KMS-11 (cell line): ENCODE measurements around the gene MACIR.

Experiments used
- H2AFZ ChIP-seq: fragments of 200-600 bp; sonication (generic); 2 replicates; pipeline ENCODE4 v1.6.1; 2016; ENCODE audit warnings: antibody characterized with exemption, mixed run types, low read depth
- H3K27ac ChIP-seq: fragments of 200-600 bp; sonication (generic); 2 replicates; pipeline ENCODE4 v1.6.1; 2016; ENCODE audit warnings: mild to moderate bottlenecking, mixed run types
- H3K27me3 ChIP-seq: fragments of 200-600 bp; sonication (generic); 2 replicates; pipeline ENCODE4 v1.6.1; 2017; ENCODE audit warnings: mild to moderate bottlenecking, low read depth, mixed run types, moderate library complexity; ENCODE audit not compliant: insufficient read depth
- H3K36me3 ChIP-seq: fragments of 200-600 bp; sonication (generic); 2 replicates; pipeline ENCODE4 v1.6.1; 2017; ENCODE audit warnings: mild to moderate bottlenecking, mixed run types; ENCODE audit not compliant: insufficient read depth
- H3K4me1 ChIP-seq: fragments of 200-600 bp; sonication (generic); 2 replicates; pipeline ENCODE4 v1.6.1; 2016; ENCODE audit warnings: mild to moderate bottlenecking, low read depth, mixed run types; ENCODE audit not compliant: poor library complexity, severe bottlenecking
- H3K4me2 ChIP-seq: fragments of 200-600 bp; sonication (generic); 2 replicates; pipeline ENCODE4 v1.7.0; 2016; ENCODE audit warnings: mild to moderate bottlenecking, mixed run types
- H3K4me3 ChIP-seq: fragments of 200-600 bp; sonication (generic); IDR thresholded peaks from 2 replicates; pipeline ENCODE4 v1.6.1; 2017; ENCODE audit warnings: low read depth, low read length, mixed read lengths; ENCODE audit not compliant: insufficient read depth
- H3K79me2 ChIP-seq: fragments of 200-600 bp; sonication (generic); 2 replicates; pipeline ENCODE4 v1.6.1; 2016; ENCODE audit warnings: low read depth, mixed run types; ENCODE audit not compliant: insufficient read depth
- H3K9ac ChIP-seq: fragments of 200-600 bp; sonication (generic); 2 replicates; pipeline ENCODE4 v1.6.1; 2016; ENCODE audit warnings: mild to moderate bottlenecking, mixed run types
- H4K20me1 ChIP-seq: fragments of 200-600 bp; sonication (generic); 2 replicates; pipeline ENCODE4 v1.6.1; 2016; ENCODE audit warnings: mild to moderate bottlenecking, mixed run types; ENCODE audit not compliant: insufficient read depth
- TF ChIP-seq, protein P1 (sequence below): fragments of 200-600 bp; sonication (generic); conservative IDR thresholded peaks from 2 replicates; pipeline ENCODE4 v1.6.1; 2017; ENCODE audit warnings: low read depth, mild to moderate bottlenecking, antibody characterized with exemption, low read length, moderate library complexity, mixed read lengths

MACIR gene

DNA sequence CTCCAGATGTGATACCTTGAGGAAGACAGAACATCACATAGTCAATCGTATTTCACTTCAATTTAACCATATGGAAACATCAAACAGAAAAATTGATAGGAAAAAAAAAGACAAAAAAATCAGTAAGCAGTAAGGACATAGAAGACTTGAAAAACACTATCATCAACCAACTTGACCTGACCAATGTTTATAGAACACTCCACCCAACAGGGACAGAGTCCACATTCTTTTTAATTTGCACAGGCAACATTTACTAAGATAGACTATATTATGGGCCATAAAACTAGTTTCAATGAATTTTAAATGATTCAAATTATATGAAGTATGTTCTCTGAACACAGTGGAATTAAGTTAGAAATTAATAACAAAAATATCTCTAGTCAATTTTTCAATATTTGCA is 20.8 kb upstream of the MACIR start:
- Histone ChIP-seq H3K4me3 (no peak overlapping the region), H3K79me2 (no peaks in the 10 kb centered on the region), H4K20me1 (no peaks in the 10 kb centered on the region), H3K9ac (no peak overlapping the region), H2AFZ (no peak overlapping the region), H3K27ac (no peak overlapping the region; the same call in 1 of the 2 replicates), H3K27me3 (no peaks in the 10 kb centered on the region), H3K36me3 (no peaks in the 10 kb centered on the region), H3K4me2 (no peak overlapping the region), H3K4me1 (peaks cover 17% of the 10 kb centered on the region)
- TF ChIP-seq, protein P1, sequence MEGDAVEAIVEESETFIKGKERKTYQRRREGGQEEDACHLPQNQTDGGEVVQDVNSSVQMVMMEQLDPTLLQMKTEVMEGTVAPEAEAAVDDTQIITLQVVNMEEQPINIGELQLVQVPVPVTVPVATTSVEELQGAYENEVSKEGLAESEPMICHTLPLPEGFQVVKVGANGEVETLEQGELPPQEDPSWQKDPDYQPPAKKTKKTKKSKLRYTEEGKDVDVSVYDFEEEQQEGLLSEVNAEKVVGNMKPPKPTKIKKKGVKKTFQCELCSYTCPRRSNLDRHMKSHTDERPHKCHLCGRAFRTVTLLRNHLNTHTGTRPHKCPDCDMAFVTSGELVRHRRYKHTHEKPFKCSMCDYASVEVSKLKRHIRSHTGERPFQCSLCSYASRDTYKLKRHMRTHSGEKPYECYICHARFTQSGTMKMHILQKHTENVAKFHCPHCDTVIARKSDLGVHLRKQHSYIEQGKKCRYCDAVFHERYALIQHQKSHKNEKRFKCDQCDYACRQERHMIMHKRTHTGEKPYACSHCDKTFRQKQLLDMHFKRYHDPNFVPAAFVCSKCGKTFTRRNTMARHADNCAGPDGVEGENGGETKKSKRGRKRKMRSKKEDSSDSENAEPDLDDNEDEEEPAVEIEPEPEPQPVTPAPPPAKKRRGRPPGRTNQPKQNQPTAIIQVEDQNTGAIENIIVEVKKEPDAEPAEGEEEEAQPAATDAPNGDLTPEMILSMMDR = no peak

DNA sequence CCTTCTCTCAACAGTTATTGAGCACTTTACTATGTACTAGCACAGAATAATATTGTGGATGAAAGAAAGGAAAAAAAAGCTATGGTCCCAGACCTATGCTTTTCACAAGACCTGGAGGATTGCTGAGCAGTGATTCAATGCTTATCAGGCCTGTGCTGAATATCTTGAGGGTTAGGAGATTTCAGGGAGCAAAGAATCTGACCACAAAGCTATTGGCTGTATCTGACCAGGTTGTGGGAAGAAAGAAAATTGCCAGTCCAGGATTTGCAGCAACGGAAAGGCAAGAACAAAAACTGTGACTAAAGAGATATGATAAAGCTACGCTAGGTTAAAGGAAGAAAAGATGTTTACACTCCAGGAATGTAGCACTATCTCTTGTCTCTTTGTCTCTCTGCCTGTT is 14.9 kb upstream of the MACIR start:
- Histone ChIP-seq H3K27ac (no peak overlapping the region), H3K4me3 (no peak overlapping the region), H2AFZ (no peak overlapping the region)

DNA sequence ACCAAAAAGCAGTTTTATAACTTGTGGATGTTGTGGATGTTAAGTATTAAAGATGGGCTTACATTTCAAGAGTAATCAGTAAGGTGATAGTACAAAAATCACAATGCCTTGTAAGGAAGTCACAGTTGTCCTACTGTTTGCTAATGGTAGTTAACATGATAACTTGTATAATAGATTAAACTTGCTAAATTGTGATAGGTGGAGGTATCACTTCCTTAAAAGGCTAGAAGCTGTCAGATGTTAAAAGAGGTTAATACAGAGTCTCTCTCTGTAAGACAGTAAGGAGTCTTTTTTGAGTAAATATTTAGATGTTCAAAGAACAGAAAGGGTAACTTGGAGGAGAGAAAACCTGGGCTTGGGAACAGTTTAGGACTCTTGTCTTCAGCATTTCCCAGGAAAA is 14.2 kb upstream of the MACIR start:
- Histone ChIP-seq H3K27ac (no peak overlapping the region), H3K4me2 (no peak overlapping the region), H3K27me3 (no peaks in the 10 kb centered on the region), H3K9ac (no peak overlapping the region), H3K36me3 (no peaks in the 10 kb centered on the region), H3K4me1 (no peaks in the 10 kb centered on the region), H2AFZ (no peak overlapping the region), H3K79me2 (no peaks in the 10 kb centered on the region), H3K4me3 (no peak overlapping the region), H4K20me1 (no peaks in the 10 kb centered on the region)
- TF ChIP-seq, protein P1 = no peak

More for the DNA sequence above, 14.9 kb upstream of the MACIR start:
- no peak overlapping the region for H3K4me2 ChIP-seq
- no peak overlapping the region for H3K9ac ChIP-seq
- TF ChIP-seq, protein P1 = no peak
- no peaks in the 10 kb centered on the region for H3K36me3 ChIP-seq
- no peaks in the 10 kb centered on the region for H3K79me2 ChIP-seq
- H3K27me3 ChIP-seq = no peaks in the 10 kb centered on the region
- no peaks in the 10 kb centered on the region for H4K20me1 ChIP-seq
- H3K4me1 ChIP-seq = no peaks in the 10 kb centered on the region

DNA sequence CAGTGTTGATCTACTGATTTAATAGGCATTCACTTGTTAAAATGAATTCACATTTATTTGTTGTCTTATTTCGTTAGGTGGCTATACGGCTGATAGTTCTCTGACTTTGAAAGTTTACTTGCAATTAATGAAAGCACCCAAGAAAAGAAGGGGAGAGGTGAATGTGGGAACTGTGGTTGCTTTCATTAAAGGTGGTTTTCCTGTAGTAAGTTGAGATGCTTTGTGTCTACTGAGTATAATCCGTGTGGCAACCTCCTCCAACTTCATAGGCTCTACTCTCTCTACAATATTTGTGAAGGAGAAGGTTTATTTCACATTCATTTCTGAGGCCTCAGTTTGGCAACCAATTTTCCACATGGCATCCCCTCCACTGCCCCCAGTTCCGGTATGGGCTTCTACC is 12.8 kb upstream of the MACIR start:
- Histone ChIP-seq H3K27me3 (no peaks in the 10 kb centered on the region), H3K27ac (no peak overlapping the region), H3K4me3 (no peak overlapping the region), H3K36me3 (no peaks in the 10 kb centered on the region), H3K79me2 (no peaks in the 10 kb centered on the region), H3K9ac (no peak overlapping the region), H3K4me1 (no peaks in the 10 kb centered on the region), H2AFZ (no peak overlapping the region), H4K20me1 (no peaks in the 10 kb centered on the region), H3K4me2 (no peak overlapping the region)
- TF ChIP-seq, protein P1 = no peak
